OCI-LY1 (cell line): Measurements from ENCODE around the gene ARL2BP.
"Not testable (repeated sequence)": the region's sequence is repeated elsewhere in the genome, so short reads cannot be mapped to it uniquely, and the experiment has no call there.

Source experiments
- H2AFZ ChIP-seq: fragments of 200-600 bp; sonication (generic), shearing (Covaris generic); 2 replicates; pipeline ENCODE4 v1.6.0; 2014; ENCODE audit warnings: antibody characterized with exemption, mild to moderate bottlenecking, low read length
- H3F3A ChIP-seq: fragments of 200-600 bp; sonication (generic), shearing (Covaris generic); 2 replicates; pipeline ENCODE4 v1.6.0; 2014; ENCODE audit warnings: mild to moderate bottlenecking, antibody characterized with exemption, low read length, moderate library complexity; ENCODE audit not compliant: insufficient read depth
- H3K27ac ChIP-seq: fragments of 200-600 bp; sonication (generic); 2 replicates; pipeline ENCODE4 v1.5.1; 2014; ENCODE audit warnings: low read length, mixed run types, mild to moderate bottlenecking, low read depth; ENCODE audit not compliant: poor library complexity, severe bottlenecking
- H3K27me3 ChIP-seq: fragments of 200-600 bp; sonication (generic); 2 replicates; pipeline ENCODE4 v1.6.0; 2014; ENCODE audit warnings: antibody characterized with exemption, mild to moderate bottlenecking, low read length, moderate library complexity; ENCODE audit not compliant: insufficient read depth
- H3K36me3 ChIP-seq: fragments of 200-600 bp; sonication (generic); 2 replicates; pipeline ENCODE4 v1.6.1; 2014; ENCODE audit warnings: mild to moderate bottlenecking, antibody characterized with exemption, low read length, moderate library complexity, mixed read lengths; ENCODE audit not compliant: insufficient read depth
- H3K4me1 ChIP-seq: fragments of 200-600 bp; sonication (generic); 2 replicates; pipeline ENCODE4 v1.5.1; 2014; ENCODE audit warnings: mild to moderate bottlenecking, low read length, moderate library complexity; ENCODE audit not compliant: insufficient read depth, severe bottlenecking
- H3K4me2 ChIP-seq: fragments of 200-600 bp; sonication (generic), shearing (Covaris generic); 2 replicates; pipeline ENCODE4 v1.6.1; 2014; ENCODE audit warnings: low read length
- H3K4me3 ChIP-seq: fragments of 200-600 bp; sonication (generic); 2 replicates; pipeline ENCODE4 v1.5.1; 2014; ENCODE audit warnings: low read length, low read depth, mild to moderate bottlenecking, mixed read lengths; ENCODE audit not compliant: poor library complexity, severe bottlenecking
- H3K79me2 ChIP-seq: fragments of 200-600 bp; shearing (Covaris generic); 2 replicates; pipeline ENCODE4 v1.6.1; 2016; ENCODE audit warnings: mixed run types, low read length, mixed read lengths; ENCODE audit not compliant: insufficient read depth
- H3K9ac ChIP-seq: fragments of 200-600 bp; sonication (generic), shearing (Covaris generic); 2 replicates; pipeline ENCODE4 v1.6.1; 2014; ENCODE audit warnings: mild to moderate bottlenecking, low read length, mixed read lengths
- H3K9me2 ChIP-seq: fragments of 200-600 bp; sonication (generic), shearing (Covaris generic); 2 replicates; pipeline ENCODE4 v1.6.1; 2014; ENCODE audit warnings: low read depth, mild to moderate bottlenecking, low read length, mixed read lengths
- H3K9me3 ChIP-seq: fragments of 200-600 bp; shearing (Covaris generic); 2 replicates; pipeline ENCODE4 v1.6.1; 2014; ENCODE audit warnings: low read length, mixed read lengths
- H4K20me1 ChIP-seq: fragments of 200-600 bp; sonication (generic), shearing (Covaris generic); 2 replicates; pipeline ENCODE4 v1.6.0; 2016; ENCODE audit warnings: mild to moderate bottlenecking, low read length; ENCODE audit not compliant: insufficient read depth
- EZH2 ChIP-seq: fragments of 200-600 bp; sonication (generic), shearing (Covaris generic); IDR thresholded peaks from 2 replicates; pipeline ENCODE4 v1.8.0; 2017; ENCODE audit warnings: borderline replicate concordance, mixed run types, mild to moderate bottlenecking, antibody characterized with exemption, low read length, moderate library complexity, mixed read lengths
- TF ChIP-seq, protein P1 (sequence below): fragments of 200-600 bp; sonication (generic), shearing (Covaris generic); IDR thresholded peaks from 2 replicates; pipeline ENCODE4 v1.5.1; 2017; ENCODE audit warnings: mild to moderate bottlenecking, antibody characterized with exemption, low read length, moderate library complexity, mixed read lengths

Gene ARL2BP

DNA sequence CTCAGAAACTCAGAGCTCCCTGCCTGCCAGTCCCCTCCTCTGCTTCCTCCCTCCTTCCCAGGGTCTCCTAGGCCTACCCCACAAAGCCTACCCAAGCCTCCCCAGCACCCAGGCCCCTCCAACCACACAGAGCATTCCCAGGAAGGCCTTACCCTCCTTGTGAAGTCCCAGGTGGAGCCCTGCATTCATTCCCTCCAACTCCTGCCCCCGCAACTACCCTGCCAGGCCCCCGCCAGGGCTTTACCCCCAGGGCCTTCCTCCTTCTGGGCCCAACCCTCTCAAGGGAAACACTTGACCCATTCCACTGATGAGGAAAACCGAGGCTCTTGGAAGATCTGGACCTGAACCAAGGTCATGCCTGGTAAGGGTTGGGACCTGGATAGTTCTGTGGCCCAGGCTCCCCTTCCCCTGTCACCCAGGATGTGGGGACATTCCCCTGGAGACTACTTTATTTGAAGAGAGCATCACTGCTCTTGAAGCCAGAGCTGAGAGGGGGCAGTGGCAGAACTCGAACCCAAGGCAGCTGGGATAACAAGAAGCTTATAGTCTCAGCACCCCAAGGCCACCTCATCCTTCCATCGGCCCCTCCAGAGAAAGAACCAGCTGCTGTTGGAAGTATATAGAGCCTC, 26.9 kb downstream of the ARL2BP start:
- Histone ChIP-seq H3K9me3 (no peaks in the 10 kb centered on the region), H3K9me2 (no peaks in the 10 kb centered on the region), H2AFZ (no peak overlapping the region), H3F3A (no peaks in the 10 kb centered on the region), H3K36me3 (no peaks in the 10 kb centered on the region), H3K27ac (no peak overlapping the region), H3K4me1 (peaks cover 2% of the 10 kb centered on the region), H3K79me2 (no peaks in the 10 kb centered on the region), H3K4me2 (no peak overlapping the region), H3K4me3 (no peak overlapping the region), H3K9ac (no peak overlapping the region), H4K20me1 (no peaks in the 10 kb centered on the region), H3K27me3 (no peaks in the 10 kb centered on the region)
- TF ChIP-seq, protein P1, sequence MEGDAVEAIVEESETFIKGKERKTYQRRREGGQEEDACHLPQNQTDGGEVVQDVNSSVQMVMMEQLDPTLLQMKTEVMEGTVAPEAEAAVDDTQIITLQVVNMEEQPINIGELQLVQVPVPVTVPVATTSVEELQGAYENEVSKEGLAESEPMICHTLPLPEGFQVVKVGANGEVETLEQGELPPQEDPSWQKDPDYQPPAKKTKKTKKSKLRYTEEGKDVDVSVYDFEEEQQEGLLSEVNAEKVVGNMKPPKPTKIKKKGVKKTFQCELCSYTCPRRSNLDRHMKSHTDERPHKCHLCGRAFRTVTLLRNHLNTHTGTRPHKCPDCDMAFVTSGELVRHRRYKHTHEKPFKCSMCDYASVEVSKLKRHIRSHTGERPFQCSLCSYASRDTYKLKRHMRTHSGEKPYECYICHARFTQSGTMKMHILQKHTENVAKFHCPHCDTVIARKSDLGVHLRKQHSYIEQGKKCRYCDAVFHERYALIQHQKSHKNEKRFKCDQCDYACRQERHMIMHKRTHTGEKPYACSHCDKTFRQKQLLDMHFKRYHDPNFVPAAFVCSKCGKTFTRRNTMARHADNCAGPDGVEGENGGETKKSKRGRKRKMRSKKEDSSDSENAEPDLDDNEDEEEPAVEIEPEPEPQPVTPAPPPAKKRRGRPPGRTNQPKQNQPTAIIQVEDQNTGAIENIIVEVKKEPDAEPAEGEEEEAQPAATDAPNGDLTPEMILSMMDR: no peak
- TF ChIP-seq EZH2: no peak

DNA sequence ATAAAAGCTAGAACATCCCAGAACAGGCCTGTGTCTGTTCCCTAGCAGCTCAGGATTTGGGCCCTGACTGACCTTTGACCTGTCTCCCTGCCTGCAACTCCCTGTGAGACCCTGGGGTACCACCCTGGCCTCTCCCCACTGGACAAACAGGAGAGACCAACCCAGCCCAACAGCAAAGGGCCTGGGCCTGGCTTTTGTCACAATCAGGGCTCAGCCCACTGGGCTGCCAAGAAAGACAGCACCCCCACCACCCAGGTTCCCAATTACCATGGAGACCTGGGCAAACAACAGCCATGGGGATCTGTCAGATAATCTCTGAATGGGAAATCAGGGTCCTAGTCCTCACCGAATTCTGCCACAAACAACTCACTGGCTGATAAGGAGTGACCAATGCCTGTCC, 28.3 kb downstream of the ARL2BP start:
- H3K9me2 ChIP-seq: no peaks in the 10 kb centered on the region
- H3K9me3 ChIP-seq: no peaks in the 10 kb centered on the region
- H4K20me1 ChIP-seq: no peaks in the 10 kb centered on the region
- no peak overlapping the region for H2AFZ ChIP-seq
- no peak overlapping the region for H3K4me2 ChIP-seq
- no peaks in the 10 kb centered on the region for H3K27me3 ChIP-seq
- H3F3A ChIP-seq: no peaks in the 10 kb centered on the region
- H3K4me3 ChIP-seq: no peak overlapping the region
- H3K36me3 ChIP-seq: no peaks in the 10 kb centered on the region
- TF ChIP-seq EZH2: no peak
- TF ChIP-seq, protein P1: no peak
- H3K27ac ChIP-seq: no peak overlapping the region
- H3K9ac ChIP-seq: no peak overlapping the region
- H3K4me1 ChIP-seq: no peaks in the 10 kb centered on the region
- H3K79me2 ChIP-seq: no peaks in the 10 kb centered on the region

DNA sequence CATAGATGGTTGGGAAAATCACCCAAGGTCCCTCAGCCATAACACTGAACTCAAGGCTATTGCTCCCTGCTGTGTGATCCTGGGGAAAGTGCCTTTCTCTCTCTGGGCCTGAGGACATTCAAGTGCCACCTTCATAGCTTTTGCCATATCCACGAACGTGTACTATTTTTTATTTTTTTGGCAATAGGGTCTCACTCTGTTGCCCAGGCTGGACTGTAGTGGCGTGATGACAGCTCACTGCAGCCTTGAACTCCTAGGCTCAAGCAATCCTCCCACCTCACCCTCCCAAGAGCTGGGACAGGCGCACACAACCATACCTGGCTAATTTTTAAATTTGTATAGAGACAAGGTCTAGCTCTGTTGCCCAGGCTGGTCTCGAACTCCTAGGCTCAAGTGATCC, 28.8 kb downstream of the ARL2BP start:
- Histone ChIP-seq H3K27me3 (no peaks in the 10 kb centered on the region), H3K4me3 (no peak overlapping the region), H3K4me1 (no peaks in the 10 kb centered on the region), H3K9me2 (no peaks in the 10 kb centered on the region), H3F3A (no peaks in the 10 kb centered on the region), H3K27ac (no peak overlapping the region), H3K4me2 (no peak overlapping the region), H3K79me2 (no peaks in the 10 kb centered on the region), H4K20me1 (no peaks in the 10 kb centered on the region), H2AFZ (no peak overlapping the region), H3K9me3 (no peaks in the 10 kb centered on the region), H3K36me3 (no peaks in the 10 kb centered on the region), H3K9ac (no peak overlapping the region)
- TF ChIP-seq, protein P1: no peak

DNA sequence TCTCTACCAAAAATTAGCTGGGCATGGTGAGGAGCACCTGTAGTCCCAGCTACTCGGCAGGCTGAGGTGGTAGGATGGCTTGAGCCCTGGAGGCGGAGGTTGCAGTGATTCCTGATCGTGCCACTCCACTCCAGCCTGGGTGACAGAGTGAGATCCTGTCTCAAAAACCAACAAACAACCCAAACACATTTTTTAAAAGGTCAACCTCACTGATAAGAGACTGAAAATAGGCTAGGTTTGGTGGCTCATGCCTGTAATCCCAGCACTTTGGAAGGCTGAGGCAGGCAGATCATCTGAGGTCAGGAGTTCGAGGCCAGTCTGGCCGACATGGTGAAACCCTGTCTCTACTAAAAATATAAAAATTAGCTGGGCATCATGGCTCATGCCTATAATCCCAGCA, 30.9 kb downstream of the ARL2BP start:
- H3K27ac ChIP-seq, H4K20me1 ChIP-seq, H3K4me2 ChIP-seq, H3K4me3 ChIP-seq, H2AFZ ChIP-seq, H3K79me2 ChIP-seq, H3K9me3 ChIP-seq, H3K4me1 ChIP-seq, H3K27me3 ChIP-seq, H3K9ac ChIP-seq, H3K9me2 ChIP-seq, H3F3A ChIP-seq, H3K36me3 ChIP-seq: not testable (repeated sequence)
